HG03439 (cell line): ENCODE data around the gene PBX1.

Experiments used
- ATAC-seq: cut with Tn5 transposase; IDR thresholded peaks from one replicate; pipeline ENCODE4 v1.9.1; 2021; ENCODE audit warnings: mild to moderate bottlenecking, moderate library complexity; ENCODE audit not compliant: unreplicated experiment

The PBX1 gene

GRCh38 chr1:164688791-164689190, 129.8 kb downstream of the PBX1 start:
- ATAC-seq = no peak

DNA sequence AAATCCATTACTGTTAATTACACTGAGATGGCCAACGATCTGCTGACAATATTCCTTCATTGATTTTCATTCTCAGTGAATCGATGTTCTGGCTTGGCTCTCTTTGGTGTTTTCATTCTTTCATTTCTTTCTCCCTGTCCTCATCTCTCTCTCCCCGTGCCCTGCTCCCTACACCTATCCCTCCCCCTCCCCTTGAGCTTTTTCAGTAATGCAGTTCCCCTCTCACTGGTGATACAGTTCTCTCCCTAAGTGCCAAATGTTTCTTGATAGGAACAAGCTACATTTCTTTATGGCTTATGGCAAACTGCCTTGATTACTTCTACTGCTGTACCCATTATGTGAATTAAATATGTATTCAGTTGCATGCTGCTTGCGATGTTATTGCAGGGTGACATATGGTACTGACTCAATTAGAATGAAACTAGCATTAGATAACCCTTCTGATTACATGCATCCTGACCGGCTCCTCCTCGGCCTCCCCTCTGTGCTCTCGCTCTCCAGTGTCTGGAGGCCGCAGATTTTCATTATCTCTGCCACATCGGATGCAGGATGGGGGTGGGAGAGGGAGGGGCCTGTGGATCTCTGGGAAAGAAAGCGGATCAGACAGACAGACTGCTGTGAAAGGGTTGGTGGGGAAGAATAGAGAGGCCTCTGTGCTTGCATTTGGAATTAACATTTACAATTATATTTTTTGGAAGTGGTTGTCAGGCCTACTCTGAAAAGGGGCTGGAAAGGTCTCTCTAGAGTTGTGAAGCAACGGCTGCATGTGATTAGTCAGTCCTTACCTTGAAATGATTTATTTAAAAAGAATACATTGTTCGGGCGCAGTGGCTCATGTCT, 130.9 kb downstream of the PBX1 start:
- no peak for ATAC-seq

- no peak for ATAC-seq
Measured at GRCh38 chr1:164692420-164692819, 133.4 kb downstream of the PBX1 start.

GRCh38 chr1:164693564-164694359, 134.8 kb downstream of the PBX1 start:
- no peak for ATAC-seq

DNA sequence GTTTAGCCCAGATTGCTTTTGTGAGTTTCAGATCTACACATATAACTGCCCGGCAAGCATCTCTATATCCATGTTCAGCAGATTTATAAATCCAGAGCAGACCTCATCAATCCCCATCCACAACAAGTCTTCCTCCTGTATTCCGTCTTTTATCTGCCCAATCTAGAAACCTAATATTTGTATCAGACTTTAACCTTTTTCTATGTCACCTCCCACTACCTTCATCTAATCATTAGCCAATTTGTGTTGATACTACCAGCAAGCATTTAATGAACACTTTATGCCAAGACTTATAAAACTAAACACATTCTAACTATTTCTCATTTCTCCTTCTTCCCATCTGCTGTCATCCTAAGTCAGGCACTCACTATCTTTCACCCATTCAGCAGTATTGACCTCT, 135.5 kb downstream of the PBX1 start:
- ATAC-seq = no peak

- ATAC-seq = no peak
Measured at GRCh38 chr1:164695956-164696665, 137.1 kb downstream of the PBX1 start.

GRCh38 chr1:164699815-164700491, 141.0 kb downstream of the PBX1 start:
- ATAC-seq = no peak

DNA sequence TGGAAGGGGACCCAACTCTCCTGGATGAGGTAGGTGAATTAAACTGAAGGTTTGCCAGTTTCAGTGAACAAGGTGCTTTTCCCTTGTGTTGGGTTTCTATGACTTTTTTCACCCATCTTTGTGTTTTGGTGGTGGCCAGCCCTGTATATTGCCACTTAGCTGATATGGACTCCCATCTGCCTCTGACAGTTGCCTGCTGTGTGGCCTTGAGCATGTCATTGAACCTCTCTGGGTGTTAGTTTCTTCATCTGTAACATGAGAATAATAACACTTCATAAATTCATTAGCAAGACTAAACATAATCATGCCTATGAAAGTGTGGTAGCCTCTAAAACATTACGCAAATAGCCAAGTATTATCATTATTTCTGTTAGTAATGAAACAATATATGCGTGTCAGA, 141.7 kb downstream of the PBX1 start:
- no peak for ATAC-seq

DNA sequence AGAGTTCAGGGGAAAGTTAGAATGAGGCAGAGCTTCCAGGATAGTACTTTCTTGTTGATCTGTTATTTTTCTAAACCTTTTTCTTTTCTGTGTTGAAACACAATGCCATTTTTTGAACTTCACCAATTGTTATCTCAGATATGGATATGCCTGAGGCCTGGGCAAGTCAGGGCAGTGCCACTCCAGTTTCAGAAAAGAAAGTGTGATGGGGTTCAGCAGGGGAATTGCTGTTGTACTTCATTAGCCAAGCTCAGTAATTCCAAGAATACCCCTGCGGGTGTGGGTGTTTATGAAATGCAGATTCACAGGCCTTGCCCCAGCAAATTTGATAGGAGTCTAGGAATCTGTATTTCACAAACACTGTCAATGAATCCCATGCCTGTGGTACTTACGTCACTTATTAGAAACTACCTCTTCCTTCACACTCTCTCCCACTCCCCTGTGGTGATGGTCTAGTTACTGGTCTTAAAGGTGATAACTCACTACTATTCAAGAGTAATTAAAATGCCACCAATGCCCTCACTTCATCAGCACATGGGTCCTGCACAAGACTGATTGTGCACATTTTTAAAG, 142.3 kb downstream of the PBX1 start:
- no peak for ATAC-seq

GRCh38 chr1:164702216-164702615, 143.2 kb downstream of the PBX1 start:
- ATAC-seq = no peak

- ATAC-seq = no peak
Measured at GRCh38 chr1:164702664-164703063, 143.7 kb downstream of the PBX1 start.

- ATAC-seq = no peak
Measured at GRCh38 chr1:164703463-164703862, 144.5 kb downstream of the PBX1 start.

GRCh38 chr1:164703960-164704411, 145.0 kb downstream of the PBX1 start:
- ATAC-seq = no peak

- no peak for ATAC-seq
Measured at GRCh38 chr1:164704954-164705353, 146.0 kb downstream of the PBX1 start.

- no peak for ATAC-seq
Measured at GRCh38 chr1:164706606-164706987, 147.6 kb downstream of the PBX1 start.

DNA sequence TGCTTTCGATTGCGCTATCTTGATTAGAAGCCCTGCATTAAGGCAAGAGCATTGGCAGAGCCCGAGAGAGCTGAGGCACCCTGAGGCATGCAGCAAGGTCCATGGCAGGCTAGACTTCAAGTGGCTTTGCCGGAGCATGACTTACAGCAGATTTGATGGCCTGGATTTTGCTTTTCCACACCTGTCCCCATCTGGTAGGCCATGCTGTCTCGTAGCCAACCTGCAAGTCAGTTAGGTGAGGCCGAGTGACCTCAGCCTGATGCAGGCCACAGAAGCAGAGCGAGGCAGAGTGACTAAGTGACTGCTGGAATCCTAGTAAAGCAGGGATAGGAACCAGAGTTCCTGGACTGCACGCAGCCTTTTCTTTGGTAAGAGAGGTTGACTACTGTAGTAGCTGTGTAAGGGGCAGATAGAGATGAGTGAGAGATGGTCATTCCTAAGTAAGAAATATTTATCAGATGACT, 148.9 kb downstream of the PBX1 start:
- no peak for ATAC-seq

DNA sequence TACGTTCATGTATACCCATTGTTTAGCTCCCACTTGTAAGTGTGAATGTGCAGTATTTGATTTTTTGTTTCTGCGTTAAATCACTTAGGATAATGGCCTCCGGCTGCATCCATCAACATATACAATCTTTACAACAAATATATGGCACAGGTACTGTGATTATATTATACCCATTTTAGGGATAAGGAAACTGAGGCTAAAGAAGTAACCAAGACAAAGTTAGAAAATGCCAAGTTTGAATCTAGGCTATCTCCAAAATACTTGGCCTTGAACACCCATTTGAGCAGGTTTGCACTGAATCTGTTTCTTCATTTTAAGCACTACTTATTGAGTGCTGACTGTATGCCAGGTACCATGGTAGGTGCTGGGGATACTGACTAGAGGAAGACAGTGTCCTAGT, 149.6 kb downstream of the PBX1 start:
- ATAC-seq = no peak

DNA sequence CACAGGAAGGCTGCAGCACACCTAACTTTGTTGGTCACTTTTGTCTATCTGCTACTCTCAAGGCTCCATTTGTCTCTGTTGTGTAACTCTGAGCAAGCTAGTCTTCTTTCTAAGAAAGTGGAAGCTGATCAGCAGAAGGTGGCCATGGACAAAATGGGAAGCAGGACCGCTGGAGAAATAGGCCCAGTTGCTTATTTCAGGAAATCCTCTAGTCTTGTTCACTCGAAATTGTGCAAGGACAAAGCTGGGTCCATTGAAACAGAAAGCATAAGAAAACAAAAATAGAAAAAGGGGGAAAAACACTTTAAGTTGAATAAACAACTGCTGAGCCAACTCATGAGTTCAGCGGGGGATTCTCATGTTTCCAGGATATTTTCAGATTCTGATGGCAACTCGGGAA, 150.1 kb downstream of the PBX1 start:
- ATAC-seq = no peak

GRCh38 chr1:164709541-164710278, 150.7 kb downstream of the PBX1 start:
- no peak for ATAC-seq
